Islet of Langerhans (tissue), 1 donor: Measurements from ENCODE around the gene ARID1B.
"Not testable (repeated sequence)": the region's sequence is repeated elsewhere in the genome, so short reads cannot be mapped to it uniquely, and the experiment has no call there.

Experiments used
- FAIRE-seq: peaks from one replicate; lab custom pipeline; 2011; peaks lifted over from hg19 to GRCh38; lab: Jason Lieb, UNC

The ARID1B gene

DNA sequence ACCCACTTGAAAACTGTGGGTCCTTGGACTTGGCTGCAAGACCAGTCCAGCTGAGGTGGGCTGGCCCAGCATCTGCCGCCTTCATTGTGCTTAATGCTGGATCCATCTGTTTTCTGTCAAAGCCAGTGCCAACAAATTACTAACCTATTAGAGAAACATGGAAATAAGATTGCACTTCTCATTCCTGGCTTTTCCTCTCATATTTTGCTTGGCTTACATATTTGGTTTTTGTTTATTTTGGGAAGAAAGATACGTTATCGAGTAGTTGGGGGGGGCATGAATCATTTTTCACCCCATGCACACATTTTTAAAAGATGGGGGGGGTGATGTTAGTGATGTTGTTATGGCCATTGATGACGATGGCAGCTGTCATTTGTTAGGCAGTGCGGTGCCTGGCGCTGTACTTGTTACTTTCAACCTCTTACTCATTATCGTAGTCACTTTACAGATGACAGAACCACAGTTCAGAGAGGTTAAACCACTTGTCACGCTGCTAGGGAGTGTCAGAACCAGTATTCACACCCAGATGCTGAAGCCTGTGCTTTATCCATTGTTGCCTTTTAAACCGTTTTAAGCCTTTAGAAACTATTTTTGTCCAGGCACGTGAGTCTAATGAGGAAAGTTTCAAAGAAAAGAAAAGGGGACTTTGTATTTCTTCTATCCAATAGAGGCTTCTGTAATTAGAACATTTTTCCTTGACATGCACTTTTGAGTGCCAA is 366.2 kb downstream of the ARID1B start:
- FAIRE-seq = no peak

GRCh38 chr6:157143890-157144798 is 367.0 kb downstream of the ARID1B start:
- FAIRE-seq = no peak

- no peak for FAIRE-seq
Observed at GRCh38 chr6:157144859-157145568, 367.8 kb downstream of the ARID1B start.

GRCh38 chr6:157145656-157146285 is 368.6 kb downstream of the ARID1B start:
- no peak for FAIRE-seq

DNA sequence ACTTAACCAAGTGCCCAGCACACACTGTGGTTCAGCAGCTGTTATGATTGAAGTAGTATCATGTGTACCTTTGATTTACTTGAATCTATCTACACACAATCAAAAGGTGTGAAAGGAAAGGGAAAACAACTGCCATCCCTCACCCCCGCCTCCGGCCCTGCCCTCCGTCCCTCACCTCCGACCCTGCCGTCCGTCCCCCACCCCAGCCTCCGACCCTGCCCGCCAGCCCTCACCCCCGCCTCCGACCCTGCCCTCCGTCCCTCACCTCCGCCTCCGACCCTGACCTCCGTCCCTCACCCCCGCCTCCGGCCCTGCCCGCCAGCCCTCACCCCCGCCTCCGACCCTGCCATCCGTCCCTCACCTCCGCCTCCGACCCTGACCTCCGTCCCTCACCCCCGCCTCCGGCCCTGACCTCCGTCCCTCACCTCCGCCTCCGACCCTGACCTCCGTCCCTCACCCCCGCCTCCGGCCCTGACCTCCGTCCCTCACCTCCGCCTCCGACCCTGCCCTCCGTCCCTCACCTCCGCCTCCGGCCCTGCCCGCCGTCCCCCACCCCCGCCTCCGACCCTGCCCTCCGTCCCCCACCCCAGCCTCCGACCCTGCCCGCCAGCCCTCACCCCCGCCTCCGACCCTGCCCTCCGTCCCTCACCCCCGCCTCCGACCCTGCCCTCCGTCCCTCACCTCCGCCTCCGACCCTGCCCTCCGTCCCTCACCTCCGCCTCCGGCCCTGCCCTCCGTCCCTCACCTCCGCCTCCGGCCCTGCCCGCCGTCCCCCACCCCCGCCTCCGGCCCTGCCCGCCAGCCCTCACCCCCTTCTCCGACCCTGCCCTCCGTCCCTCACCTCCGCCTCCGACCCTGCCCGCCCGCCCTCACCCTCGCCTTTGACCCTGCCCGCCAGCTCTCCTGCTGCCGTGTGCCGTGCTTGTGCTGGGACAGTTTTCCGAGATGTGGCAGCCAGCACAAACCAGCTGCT is 370.2 kb downstream of the ARID1B start:
- FAIRE-seq = not testable (repeated sequence)

DNA sequence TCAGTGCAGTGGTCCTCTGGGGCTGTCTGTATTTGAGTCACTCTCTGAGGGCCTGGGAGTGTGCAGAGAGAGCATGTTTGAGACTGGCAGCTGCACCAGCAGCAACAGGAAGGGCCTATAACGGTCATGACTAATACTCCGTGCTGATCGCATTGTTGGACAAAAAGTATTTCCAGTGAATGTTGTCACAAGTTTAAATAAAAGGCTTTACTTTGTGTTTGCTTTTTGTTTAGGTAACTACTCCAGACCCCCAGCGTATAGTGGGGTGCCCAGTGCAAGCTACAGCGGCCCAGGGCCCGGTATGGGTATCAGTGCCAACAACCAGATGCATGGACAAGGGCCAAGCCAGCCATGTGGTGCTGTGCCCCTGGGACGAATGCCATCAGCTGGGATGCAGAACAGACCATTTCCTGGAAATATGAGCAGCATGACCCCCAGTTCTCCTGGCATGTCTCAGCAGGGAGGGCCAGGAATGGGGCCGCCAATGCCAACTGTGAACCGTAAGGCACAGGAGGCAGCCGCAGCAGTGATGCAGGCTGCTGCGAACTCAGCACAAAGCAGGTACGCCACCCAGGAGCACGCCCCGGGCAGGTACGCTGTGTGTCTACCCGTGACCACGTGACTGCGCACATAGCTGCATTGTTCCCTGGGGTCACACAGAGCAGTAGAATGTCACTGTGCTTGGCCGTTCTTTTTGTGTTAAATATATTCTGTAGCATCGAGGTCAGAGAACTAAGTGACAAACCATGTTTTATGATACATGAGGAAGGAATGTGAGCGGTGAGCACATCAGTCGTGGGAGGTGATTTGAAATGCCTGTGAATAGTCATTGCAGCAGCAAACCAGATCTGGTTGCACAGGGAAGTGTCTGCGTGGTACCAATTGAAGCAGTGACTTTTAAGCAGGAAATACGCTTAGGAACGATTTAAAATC is 371.5 kb downstream of the ARID1B start:
- no peak for FAIRE-seq

DNA sequence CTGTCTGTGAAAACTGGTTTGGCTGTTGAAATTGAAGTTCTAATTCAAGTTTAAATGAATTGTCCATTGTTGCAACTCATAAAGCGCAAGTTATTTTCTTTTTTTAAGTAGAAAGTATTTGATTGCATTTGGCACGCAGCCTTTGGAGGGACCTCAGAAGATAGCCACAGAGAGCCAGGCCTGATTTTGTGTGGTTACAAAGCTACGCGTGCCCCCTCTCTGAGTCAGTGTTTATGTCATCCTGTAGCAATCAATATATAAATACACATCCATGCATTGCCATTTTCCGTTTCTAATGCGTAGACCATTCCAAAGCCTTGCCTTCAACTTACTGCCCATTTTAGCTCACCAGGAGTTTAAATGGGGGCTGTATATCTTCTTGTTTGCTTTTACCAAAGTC is 372.9 kb downstream of the ARID1B start:
- FAIRE-seq = no peak

DNA sequence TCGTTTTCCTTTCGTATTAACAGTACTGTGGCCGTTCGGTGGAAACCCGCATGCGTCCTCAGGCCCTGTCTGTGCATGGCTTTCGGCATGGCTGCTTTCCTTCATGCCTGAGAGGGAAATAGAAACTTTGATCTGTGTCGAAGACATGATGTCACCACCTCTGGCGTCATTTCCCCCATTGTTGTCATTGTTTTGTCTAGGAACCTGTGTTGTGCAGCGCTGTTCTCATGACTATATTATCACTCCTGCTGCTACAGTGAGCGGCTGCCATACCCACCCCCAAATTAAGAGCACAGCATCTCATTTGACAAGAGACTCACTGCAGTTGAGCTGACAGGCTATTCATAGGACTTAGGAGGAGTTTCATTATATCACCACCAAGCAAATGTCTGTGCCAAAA is 373.9 kb downstream of the ARID1B start:
- FAIRE-seq = no peak

DNA sequence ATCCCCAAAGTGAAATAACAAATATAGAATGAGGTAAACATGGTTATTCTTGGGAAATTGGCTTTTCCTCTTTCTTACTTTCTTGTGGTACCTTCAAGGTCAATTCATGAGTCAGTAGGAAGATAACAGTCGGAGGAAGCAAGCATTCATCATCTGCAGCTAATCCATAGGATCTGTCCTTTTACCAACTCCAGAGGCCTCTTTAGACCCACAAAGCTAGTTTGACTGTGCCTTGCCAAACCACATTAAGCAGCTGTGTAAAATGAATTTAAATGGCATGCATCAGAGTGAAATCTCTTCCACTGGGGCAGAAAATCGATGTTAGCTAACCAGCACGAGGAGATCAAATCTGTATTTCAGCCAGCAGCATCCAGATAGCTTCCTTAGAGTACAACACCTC is 374.8 kb downstream of the ARID1B start:
- no peak for FAIRE-seq

DNA sequence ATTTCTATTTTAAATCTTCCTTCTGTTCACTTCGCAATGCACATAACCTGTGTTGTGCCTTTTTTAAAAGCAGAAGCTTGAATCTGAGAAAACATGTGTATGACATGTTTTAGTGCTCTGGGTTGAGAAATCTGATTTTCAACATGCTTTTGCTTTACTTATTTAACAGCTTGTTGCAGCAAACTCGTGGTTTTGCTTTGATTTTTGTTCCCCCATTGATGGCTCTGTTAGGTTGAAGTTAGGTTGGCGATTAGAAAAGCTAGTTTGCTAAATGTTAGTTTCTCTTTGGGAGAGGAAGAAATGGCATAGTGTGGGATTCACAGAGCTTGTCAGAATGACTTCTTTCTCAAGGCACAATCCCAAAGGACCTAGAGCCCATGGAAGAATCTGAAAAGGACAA is 375.4 kb downstream of the ARID1B start:
- no peak for FAIRE-seq

- no peak for FAIRE-seq
Observed at GRCh38 chr6:157155804-157156203, 378.6 kb downstream of the ARID1B start.

DNA sequence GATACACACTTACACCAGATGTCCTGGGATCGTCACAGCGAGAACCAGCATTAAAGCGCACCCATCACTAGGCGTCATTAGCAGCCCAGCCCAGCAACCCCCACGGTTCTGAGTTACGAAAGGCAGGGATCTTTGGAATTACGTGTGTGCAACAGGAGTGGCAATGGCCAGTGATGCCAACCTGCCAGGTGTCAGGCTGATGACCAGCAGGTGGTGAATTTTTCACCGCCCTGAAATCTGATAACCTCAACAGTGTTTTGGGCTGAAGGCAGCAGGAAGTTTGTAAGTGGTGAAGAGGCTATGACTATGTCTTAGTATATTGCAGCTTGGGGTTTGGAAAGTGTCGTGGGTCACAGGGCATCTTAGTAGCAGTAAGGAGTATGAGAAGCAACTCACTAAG is 380.1 kb downstream of the ARID1B start:
- FAIRE-seq = no peak

GRCh38 chr6:157158456-157158855 is 381.3 kb downstream of the ARID1B start:
- FAIRE-seq = no peak

DNA sequence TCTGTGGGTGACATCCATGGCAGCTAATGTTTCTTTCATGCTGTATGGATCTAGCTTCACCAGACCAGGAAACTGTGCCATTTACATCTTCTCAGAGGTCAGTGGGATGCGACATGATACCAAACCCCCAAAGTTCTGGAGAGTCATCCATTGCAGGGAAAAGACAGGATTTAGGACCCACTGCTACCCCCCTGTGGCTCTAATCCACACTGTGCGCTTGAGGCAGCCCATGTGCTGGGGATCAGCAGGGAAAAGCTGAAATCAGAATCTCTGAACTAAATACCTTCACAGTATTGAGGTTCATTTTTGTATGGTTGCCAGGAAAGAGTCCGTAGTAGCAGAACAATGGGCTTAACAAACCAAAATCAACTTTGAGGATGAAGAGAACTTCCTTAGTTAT is 381.7 kb downstream of the ARID1B start:
- no peak for FAIRE-seq

DNA sequence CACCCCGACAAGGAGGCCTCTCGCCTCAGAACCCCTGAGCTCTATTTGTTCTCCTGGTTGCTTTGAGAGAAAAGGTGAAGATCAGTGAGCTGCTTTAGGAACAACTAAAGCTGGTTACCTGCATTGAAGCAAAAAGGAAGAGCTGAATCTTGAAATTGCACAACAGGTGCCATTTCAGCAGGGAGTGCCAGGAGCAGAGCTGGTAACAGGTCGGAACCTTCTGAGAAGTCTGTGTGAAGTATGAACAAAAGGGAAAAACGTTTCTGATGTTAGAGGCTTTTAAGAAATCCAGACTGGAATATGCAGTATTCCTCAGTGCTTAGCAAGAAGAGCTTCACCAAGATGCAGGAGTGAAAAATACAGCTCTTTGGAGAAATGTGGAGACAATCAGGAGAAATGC is 382.2 kb downstream of the ARID1B start:
- FAIRE-seq = no peak

- no peak for FAIRE-seq
Observed at GRCh38 chr6:157161912-157162311, 384.7 kb downstream of the ARID1B start.

- no peak for FAIRE-seq
Observed at GRCh38 chr6:157162766-157163433, 385.7 kb downstream of the ARID1B start.

- FAIRE-seq = no peak
Observed at GRCh38 chr6:157163434-157164159, 386.4 kb downstream of the ARID1B start.

DNA sequence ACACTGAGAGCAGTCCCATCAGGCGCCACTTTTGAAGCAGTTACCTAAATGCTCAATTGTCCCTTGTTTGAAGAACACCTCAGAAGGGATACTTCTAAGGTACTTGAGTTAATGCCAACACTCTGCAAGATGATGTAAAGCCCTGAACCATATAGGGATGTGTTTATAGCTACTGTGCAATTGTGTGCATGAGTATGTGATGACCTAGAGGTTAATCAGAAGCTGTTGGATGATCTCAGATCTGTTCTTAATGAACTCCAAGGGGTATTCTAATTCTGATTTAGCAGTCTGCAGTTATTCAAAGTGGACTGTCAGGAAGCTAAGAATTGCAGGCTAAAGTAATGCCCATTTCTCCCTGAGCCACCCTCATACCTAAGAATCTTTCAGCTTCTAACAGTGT is 387.8 kb downstream of the ARID1B start:
- FAIRE-seq = no peak
